DLD1 (cell line): ENCODE results near the gene CRACR2B.

Source experiments
- in situ Hi-C: cut with HindIII; loops from 2 replicates; pipeline ENCODE4 v1.10.0; 2017; ENCODE audit warnings: low sequenced_read_pairs

Gene CRACR2B

DNA sequence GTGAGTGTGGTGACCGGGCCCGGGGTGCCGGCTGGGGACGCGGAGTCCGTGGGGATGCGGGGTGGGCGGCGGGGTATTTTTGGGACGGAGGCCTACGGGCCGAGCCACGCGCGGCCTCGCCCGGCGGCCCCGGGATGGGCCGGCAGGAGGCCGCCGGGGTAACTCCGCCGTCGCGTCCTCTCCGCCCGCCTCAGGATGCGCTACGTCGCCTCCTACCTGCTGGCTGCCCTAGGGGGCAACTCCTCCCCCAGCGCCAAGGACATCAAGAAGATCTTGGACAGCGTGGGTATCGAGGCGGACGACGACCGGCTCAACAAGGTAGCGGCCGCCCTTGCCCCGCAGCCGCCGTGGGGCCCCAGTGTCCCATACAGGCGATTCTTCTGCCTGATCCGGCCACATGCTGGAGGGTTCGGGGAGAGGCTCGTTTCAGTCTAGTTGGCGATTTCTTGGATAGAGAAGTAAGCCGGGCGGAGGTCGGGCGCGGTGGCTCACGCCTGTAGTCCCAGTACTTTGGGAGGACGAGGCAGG lies 17.6 kb upstream of the CRACR2B start:
- in situ Hi-C loops = no loop called here

DNA sequence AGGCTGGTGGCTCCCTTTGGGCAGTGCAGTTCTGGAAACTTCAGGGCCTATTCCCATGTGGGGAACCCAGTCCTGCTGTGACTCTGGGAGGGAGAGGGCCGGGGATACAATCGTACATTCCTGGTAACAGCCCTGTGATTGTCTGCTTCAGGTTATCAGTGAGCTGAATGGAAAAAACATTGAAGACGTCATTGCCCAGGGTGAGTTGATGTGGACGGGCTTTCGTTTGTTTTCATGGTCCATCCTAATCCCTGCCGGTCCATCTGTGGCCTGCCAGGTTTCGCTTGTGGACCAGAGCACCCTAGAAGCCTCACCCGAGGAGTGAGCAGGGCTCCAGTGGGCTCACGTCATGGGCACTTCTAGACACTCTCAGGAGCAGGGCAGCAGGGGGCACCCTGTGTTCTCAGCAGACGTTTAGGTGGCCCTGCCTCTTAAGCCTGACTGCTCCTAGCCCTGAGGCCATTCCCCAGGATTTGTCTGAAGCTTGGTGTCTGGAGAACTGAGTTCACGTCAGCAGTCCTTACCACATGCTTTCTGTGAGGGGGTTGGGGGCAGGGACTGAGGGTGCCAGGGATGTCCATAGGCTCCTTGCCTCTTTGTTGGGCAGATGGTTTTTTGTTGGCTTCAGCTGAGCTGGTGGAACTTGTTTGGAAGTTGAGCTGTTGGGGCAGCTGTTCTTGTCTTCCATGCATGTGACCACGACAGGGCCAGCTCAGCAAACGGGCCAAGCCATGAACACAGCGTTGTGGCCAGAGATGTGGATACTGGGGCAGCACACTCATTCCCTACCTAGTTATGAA lies 16.1 kb upstream of the CRACR2B start:
- in situ Hi-C loops = no loop called here

GRCh38 chr11:812390-812789 lies 15.3 kb upstream of the CRACR2B start:
- in situ Hi-C loops = no loop called here

GRCh38 chr11:813072-813455 lies 14.7 kb upstream of the CRACR2B start:
- in situ Hi-C loops = no loop called here

DNA sequence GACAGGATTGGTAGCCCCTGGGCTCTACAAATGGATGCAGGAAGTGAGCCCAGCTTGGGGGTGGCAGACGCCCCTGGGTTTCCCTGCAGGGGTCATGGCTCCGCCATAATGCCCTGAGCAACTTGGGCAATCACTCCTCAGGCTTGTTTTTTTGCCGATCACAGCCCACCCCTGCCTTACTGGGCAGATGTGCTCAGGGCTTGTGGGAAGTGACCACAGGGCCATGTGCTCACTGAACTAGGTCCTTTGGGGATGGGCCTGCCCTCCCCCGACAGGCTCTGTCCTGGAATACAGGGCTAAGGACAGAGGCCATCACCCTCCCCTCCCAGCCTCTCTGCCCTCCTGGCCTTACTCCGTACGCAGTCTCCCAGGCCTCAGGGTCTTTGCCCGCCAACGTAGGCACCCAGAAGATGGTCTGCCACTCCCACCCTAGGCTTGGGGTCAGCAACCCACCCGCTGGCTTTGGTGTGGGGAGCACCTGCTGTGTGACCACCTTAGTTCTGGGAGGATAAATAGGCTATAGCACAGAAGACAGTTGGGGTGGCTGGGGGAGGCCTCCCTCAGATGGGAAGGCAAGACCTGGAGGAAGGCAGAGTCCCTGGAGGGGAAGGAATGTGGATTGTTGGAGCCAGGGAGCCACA lies 14.1 kb upstream of the CRACR2B start:
- in situ Hi-C loops = no loop called here

DNA sequence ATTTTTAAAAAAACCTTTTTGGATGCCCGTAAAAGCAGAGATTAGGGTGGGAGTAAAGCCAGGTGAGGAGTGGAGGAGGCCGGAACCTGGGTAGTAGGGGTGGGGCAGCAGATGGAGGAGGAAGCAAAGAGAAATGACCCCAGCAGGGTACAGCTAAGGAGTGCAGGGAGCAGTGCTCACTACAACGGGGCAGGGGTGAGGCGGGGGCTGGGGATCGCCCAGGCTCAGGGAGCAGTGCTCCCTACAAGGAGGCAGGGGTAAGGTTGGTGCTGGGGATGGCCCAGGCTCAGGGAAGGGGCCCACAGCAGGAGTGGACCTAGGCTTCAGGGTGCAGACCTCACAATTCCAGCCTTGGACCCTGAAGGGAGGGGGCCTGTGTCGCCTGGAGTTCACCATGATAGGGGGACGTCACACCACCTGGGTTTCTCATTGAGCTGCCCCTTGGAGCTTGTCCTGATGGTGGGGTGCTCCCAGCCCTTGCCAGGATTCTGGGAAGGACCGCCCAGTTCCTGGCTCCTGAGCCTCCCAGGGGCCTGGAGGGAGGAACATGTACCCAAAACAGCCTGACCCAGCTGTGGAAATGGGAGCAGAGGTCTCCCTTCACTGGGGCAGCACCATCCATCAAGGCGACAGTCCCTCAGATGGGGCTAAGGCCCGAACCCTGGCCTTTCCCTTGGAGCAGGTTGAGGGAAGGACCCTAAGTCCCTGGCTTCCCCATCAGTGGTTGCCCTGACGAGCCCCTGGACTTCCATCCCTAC lies 11.9 kb upstream of the CRACR2B start:
- in situ Hi-C loops = no loop called here

- in situ Hi-C loops = no loop called here
Observed at GRCh38 chr11:816433-816779, 11.3 kb upstream of the CRACR2B start.

GRCh38 chr11:818396-819128 lies 9.2 kb upstream of the CRACR2B start, which contains the start of gene PNPLA2:
PNPLA2 (plus strand) TSS chr11:818914; CDS start chr11:819719, 805 bp downstream.
- in situ Hi-C loops = no loop called here

DNA sequence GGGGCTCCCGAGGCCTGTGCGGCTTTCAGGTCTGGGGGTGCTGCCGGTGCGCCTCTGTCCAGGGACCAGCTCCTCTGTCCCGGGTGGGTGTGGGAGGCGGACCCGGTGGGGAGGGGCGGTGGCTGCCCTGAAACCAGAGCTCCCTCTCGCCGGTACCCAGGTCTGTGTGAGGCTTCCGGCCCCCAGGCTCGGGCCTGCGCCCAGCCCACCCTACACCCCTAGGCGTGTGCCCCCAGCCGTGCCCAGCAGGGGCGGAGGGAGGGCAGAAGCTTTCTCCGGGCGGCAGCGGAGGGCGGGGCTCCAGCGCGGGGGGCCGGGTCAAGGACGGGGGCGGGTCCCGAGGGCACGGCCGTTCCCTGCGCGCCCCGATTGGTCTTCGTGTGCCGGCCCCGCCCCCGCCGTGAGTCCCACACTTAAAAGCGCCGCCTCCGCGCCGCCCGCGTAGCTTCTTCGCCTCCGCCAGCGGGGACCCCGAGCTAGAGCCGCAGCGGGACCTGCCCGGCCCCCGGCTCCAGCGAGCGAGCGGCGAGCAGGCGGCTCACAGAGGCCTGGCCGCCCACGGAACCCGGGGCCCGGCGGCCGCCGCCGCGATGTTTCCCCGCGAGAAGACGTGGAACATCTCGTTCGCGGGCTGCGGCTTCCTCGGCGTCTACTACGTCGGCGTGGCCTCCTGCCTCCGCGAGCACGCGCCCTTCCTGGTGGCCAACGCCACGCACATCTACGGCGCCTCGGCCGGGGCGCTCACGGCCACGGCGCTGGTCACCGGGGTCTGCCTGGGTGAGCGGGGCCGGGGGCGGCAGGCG lies 8.4 kb upstream of the CRACR2B start:
- in situ Hi-C loops = no loop called here

DNA sequence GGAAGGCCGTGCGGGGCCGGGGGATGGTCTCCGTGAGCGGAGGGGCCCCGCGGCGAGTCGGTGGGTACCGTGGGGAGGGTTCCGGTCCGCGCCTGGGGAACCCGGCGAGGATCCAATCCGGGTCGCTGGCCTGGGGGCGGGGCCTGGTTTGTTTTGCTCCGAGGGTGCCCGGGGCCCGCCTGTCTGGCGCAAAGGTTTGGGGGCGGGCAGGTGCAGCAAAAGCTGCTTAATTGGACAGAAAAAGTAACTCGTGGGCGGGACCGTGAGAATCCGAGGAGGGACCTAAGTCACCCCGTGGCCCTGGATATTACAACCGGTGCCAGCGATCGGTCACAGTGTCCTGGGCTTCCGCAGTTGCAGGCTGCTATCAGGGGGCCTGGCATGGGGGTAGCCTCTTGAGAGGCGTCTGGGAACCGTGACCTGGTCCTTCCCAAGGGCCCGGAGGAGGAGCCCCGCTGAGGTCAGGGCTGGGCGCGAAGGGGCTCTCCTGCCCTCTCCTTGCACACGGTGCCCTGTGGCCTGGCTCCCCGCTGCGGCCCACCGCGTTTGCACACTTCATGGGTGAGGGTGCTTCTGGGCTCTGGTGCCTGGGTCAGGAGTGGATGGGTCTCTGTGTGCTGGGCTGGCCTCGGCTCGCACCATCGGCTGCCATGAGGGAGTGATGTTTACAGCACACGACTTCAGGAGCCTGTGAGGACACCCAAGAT lies 7.6 kb upstream of the CRACR2B start:
- in situ Hi-C loops = no loop called here

DNA sequence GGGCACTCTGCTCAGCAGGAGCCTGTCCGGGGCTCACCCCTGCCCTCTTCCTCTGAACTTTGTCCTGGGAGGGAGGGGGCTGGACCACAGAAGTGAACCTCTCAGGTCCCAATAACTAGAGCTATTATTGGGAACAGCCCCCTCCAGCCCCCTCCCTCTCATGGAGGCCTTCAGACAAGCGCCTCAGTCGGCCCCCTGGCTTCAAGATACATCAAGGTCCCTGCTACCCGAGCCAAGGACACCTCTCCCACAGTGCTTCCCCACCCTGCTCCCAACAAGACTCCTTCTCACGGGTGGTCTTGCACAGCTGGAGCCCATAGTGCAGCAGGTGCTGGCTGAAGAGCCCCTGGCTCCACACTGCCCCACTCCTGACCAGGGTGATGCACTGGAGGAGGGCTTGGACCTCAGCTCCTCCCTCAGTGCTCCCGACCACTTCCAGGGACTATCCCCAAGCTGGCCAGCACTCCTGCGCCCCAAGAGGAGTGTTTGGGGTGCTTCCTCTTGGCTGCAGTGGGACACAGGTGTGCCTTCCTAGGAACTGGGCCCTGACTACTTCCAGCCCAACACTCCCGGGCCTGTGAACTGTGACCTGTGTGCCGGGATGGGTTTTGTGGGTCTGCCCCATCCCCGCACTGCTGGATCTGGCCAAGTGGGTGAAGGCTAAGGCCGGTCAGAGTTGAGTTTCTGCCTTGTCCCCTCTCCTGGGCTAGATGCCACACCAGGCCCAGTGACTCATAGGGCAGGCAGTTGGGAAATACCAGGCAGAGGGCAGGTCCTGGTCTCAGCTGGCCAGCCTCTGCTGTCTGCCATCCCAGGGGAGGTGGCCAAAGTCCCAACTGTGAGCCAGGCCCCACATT lies 6.8 kb upstream of the CRACR2B start:
- in situ Hi-C loops = no loop called here

GRCh38 chr11:821512-822371 lies 6.0 kb upstream of the CRACR2B start:
- in situ Hi-C loops = no loop called here

DNA sequence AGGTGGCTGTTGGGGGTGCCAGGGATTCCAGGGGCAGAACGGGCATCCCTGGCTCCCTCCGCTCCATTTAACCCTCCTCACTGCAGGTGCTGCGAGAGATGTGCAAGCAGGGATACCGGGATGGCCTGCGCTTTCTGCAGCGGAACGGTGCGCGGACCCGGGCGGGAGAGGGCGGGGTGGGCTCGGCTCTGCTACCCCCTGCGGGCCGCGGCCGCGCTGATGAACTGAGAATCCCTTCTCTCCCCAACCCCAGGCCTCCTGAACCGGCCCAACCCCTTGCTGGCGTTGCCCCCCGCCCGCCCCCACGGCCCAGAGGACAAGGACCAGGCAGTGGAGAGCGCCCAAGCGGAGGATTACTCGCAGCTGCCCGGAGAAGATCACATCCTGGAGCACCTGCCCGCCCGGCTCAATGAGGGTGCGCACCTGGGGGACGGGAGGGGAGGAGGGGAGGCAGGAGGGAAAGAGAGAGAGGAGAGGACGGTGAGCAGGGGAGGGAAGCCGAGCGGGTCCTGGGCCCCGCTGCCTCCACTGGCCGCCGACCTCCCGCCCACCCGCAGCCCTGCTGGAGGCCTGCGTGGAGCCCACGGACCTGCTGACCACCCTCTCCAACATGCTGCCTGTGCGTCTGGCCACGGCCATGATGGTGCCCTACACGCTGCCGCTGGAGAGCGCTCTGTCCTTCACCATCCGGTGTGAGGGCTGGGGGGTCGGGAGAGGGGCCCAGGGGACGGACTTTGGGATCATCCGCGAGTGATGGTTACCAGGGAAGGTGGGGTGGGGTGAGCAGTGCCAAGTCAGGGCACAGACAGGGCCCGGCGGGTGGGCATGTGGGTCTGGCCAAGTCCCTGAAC lies 4.1 kb upstream of the CRACR2B start:
- in situ Hi-C loops = no loop called here

DNA sequence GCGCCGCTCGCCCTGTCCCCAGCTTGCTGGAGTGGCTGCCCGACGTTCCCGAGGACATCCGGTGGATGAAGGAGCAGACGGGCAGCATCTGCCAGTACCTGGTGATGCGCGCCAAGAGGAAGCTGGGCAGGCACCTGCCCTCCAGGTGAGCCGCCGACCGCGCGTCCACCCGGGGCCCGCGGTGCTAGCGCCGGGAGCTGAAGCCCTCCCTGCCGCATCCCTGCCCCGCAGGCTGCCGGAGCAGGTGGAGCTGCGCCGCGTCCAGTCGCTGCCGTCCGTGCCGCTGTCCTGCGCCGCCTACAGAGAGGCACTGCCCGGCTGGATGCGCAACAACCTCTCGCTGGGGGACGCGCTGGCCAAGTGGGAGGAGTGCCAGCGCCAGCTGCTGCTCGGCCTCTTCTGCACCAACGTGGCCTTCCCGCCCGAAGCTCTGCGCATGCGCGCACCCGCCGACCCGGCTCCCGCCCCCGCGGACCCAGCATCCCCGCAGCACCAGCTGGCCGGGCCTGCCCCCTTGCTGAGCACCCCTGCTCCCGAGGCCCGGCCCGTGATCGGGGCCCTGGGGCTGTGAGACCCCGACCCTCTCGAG lies 3.3 kb upstream of the CRACR2B start:
- in situ Hi-C loops = no loop called here

GRCh38 chr11:824942-825341 lies 2.8 kb upstream of the CRACR2B start:
- in situ Hi-C loops = no loop called here
